H1 (cell line): Measurements from ENCODE around the gene GTF2H3.

ENCODE experiments used
- EGR1 ChIP-seq: IDR thresholded peaks from 2 replicates; pipeline ENCODE4 v1.6.1; 2011; ENCODE audit warnings: low read depth, low read length, borderline replicate concordance
- EZH2 ChIP-seq: fragments of 200-600 bp; sonication (generic); IDR thresholded peaks from 2 replicates; pipeline ENCODE4 v1.7.1; 2012; ENCODE audit warnings: low read depth, mild to moderate bottlenecking, moderate library complexity, low read length, inconsistent platforms; ENCODE audit not compliant: severe bottlenecking
- KDM4A ChIP-seq: IDR thresholded peaks from one replicate; pipeline ENCODE4 v1.7.1; 2012; ENCODE audit warnings: low read depth, mild to moderate bottlenecking, moderate library complexity, low read length, inconsistent platforms; ENCODE audit not compliant: severe bottlenecking
- POLR2A ChIP-seq, 2 experiments: IDR thresholded peaks; 1 replicate in 1 of 2; 2 replicates in 1 of 2; pipeline ENCODE4 v1.6.1; 2011; ENCODE audit warnings: low read depth in 2 of 2, low read length in 2 of 2, mild to moderate bottlenecking in 2 of 2; ENCODE audit errors: control extremely low read depth in 1 of 2
- SP1 ChIP-seq: IDR thresholded peaks from 2 replicates; pipeline ENCODE4 v1.6.1; 2011; ENCODE audit warnings: low read depth, low read length
- ZNF274 ChIP-seq: IDR thresholded peaks from 2 replicates; pipeline ENCODE4 v1.7.0; 2012; ENCODE audit warnings: low read length, borderline replicate concordance; ENCODE audit errors: extremely low read depth
- TF ChIP-seq, protein P1 (sequence below): IDR thresholded peaks from 2 replicates; pipeline ENCODE4 v1.6.1; 2011; ENCODE audit warnings: low read depth, mild to moderate bottlenecking, low read length; ENCODE audit not compliant: insufficient read depth

DNA sequence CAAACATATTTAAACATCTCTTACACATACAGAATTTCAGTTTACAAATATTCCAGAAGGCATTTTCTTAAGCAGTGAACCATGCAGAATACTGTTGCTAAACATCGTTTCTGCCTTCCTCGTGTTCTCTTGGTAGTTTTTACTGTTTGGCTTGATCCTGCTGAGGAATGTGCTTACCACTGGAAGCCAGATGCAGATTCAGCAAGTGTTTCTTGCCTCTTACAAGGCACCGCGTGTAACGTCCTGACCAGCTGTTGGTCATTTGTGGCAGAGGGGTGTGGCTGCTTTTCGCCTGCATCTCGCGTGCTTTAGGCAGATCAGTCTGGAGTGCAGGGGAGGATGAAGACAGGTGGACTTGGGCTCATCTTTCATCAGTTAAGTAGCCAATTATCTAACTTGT is 12.5 kb upstream of the GTF2H3 start:
- TF ChIP-seq EZH2 = no peak
- TF ChIP-seq KDM4A = no peak
- no peak for TF ChIP-seq SP1
- no peak for TF ChIP-seq EGR1
- no peak for TF ChIP-seq POLR2A (IDR thresholded peaks at IDR 0.05; ENCODE audit: control extremely low read depth in 1 of 2, low read depth in 2 of 2, low read length in 2 of 2)
- TF ChIP-seq, protein P1, sequence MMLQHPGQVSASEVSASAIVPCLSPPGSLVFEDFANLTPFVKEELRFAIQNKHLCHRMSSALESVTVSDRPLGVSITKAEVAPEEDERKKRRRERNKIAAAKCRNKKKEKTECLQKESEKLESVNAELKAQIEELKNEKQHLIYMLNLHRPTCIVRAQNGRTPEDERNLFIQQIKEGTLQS = no peak
- no peak for TF ChIP-seq ZNF274
